ENCODE results near the gene SGTA.

Gene SGTA

GRCh38 chr19:2716722-2717637 lies 66.1 kb downstream of the SGTA start:
- Histone ChIP-seq H3K4me2 (ENCODE audit: low read length) (no peak overlapping the region), H4K20me1 (ENCODE audit: insufficient read depth, low read length) (no peaks in the 10 kb centered on the region), H3K36me3 (ENCODE audit: insufficient read depth, low read length) (no peaks in the 10 kb centered on the region; the same call in 1 of the 2 replicates), H3K4me1 (ENCODE audit: insufficient read depth, low read length, severe bottlenecking) (no peaks in the 10 kb centered on the region), H3K79me2 (ENCODE audit: insufficient read depth, low read length) (no peaks in the 10 kb centered on the region), H3K9ac (ENCODE audit: low read length) (no peak overlapping the region), H3K4me3 (ENCODE audit: low read depth, low read length, poor library complexity, severe bottlenecking) (no peak overlapping the region), H3K9me3 (ENCODE audit: low read length) (peaks cover 4% of the 10 kb centered on the region), H3F3A (ENCODE audit: insufficient read depth, low read length) (no peaks in the 10 kb centered on the region), H2AFZ (ENCODE audit: low read length) (no peak overlapping the region), H3K27me3 (ENCODE audit: insufficient read depth, low read length) (peaks cover 7% of the 10 kb centered on the region; the same call in 1 of the 2 replicates), H3K27ac (ENCODE audit: low read depth, low read length, poor library complexity, severe bottlenecking) (no peak overlapping the region), H3K9me2 (ENCODE audit: low read depth, low read length) (no peaks in the 10 kb centered on the region)
- TF ChIP-seq EZH2 (IDR thresholded peaks at IDR 0.05; ENCODE audit: borderline replicate concordance, low read length), result no peak
- TF ChIP-seq, protein P1, sequence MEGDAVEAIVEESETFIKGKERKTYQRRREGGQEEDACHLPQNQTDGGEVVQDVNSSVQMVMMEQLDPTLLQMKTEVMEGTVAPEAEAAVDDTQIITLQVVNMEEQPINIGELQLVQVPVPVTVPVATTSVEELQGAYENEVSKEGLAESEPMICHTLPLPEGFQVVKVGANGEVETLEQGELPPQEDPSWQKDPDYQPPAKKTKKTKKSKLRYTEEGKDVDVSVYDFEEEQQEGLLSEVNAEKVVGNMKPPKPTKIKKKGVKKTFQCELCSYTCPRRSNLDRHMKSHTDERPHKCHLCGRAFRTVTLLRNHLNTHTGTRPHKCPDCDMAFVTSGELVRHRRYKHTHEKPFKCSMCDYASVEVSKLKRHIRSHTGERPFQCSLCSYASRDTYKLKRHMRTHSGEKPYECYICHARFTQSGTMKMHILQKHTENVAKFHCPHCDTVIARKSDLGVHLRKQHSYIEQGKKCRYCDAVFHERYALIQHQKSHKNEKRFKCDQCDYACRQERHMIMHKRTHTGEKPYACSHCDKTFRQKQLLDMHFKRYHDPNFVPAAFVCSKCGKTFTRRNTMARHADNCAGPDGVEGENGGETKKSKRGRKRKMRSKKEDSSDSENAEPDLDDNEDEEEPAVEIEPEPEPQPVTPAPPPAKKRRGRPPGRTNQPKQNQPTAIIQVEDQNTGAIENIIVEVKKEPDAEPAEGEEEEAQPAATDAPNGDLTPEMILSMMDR (IDR thresholded peaks at IDR 0.05; ENCODE audit: low read length), result no peak

DNA sequence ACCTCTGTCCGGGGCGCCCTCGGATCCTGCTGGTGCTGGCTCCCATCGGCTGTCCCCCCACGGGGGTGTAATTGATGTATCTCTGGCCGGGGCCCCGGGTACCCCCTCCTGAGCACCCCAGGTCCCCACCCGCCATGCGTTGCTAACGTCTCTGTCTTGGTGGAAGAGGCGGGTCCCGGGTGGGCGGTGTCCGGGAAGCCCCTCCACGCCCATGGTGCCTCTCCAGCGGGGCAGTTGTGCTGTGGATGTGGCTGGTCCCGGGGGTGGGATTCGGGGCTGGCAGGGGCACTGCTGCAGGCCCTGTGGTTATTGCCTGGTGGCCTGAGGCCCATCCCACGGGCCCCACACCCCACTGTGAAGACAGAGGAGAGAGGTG lies 66.8 kb downstream of the SGTA start:
- Histone ChIP-seq H3K4me3 (ENCODE audit: low read depth, low read length, poor library complexity, severe bottlenecking) (no peak overlapping the region), H3K4me2 (ENCODE audit: low read length) (no peak overlapping the region)
- TF ChIP-seq, protein P1 (IDR thresholded peaks at IDR 0.05; ENCODE audit: low read length), result no peak
- no peak for TF ChIP-seq EZH2 (IDR thresholded peaks at IDR 0.05; ENCODE audit: borderline replicate concordance, low read length)

GRCh38 chr19:2715470-2716274 lies 67.4 kb downstream of the SGTA start:
- Histone ChIP-seq H3K27ac (ENCODE audit: low read depth, low read length, poor library complexity, severe bottlenecking) (no peak overlapping the region), H3K36me3 (ENCODE audit: insufficient read depth, low read length) (no peaks in the 10 kb centered on the region; the same call in 1 of the 2 replicates), H3K9me3 (ENCODE audit: low read length) (peaks cover 4% of the 10 kb centered on the region), H3K79me2 (ENCODE audit: insufficient read depth, low read length) (no peaks in the 10 kb centered on the region), H4K20me1 (ENCODE audit: insufficient read depth, low read length) (no peaks in the 10 kb centered on the region), H3K4me2 (ENCODE audit: low read length) (no peak overlapping the region), H3K9me2 (ENCODE audit: low read depth, low read length) (no peaks in the 10 kb centered on the region), H3K4me1 (ENCODE audit: insufficient read depth, low read length, severe bottlenecking) (peaks cover 10% of the 10 kb centered on the region), H2AFZ (ENCODE audit: low read length) (no peak overlapping the region), H3K27me3 (ENCODE audit: insufficient read depth, low read length) (peaks cover 7% of the 10 kb centered on the region; the same call in 1 of the 2 replicates), H3F3A (ENCODE audit: insufficient read depth, low read length) (no peaks in the 10 kb centered on the region), H3K9ac (ENCODE audit: low read length) (no peak overlapping the region), H3K4me3 (ENCODE audit: low read depth, low read length, poor library complexity, severe bottlenecking) (no peak overlapping the region)
- TF ChIP-seq EZH2 (IDR thresholded peaks at IDR 0.05; ENCODE audit: borderline replicate concordance, low read length), result no peak
- TF ChIP-seq, protein P1 (IDR thresholded peaks at IDR 0.05; ENCODE audit: low read length), result no peak

More for the DNA sequence above, 66.8 kb downstream of the SGTA start:
- Histone ChIP-seq H3K9me3 (ENCODE audit: low read length) (peaks cover 4% of the 10 kb centered on the region), H3F3A (ENCODE audit: insufficient read depth, low read length) (no peaks in the 10 kb centered on the region), H3K27ac (ENCODE audit: low read depth, low read length, poor library complexity, severe bottlenecking) (no peak overlapping the region), H3K9ac (ENCODE audit: low read length) (no peak overlapping the region), H3K9me2 (ENCODE audit: low read depth, low read length) (no peaks in the 10 kb centered on the region), H4K20me1 (ENCODE audit: insufficient read depth, low read length) (no peaks in the 10 kb centered on the region), H3K79me2 (ENCODE audit: insufficient read depth, low read length) (no peaks in the 10 kb centered on the region), H3K27me3 (ENCODE audit: insufficient read depth, low read length) (peaks cover 7% of the 10 kb centered on the region; the same call in 1 of the 2 replicates), H3K4me1 (ENCODE audit: insufficient read depth, low read length, severe bottlenecking) (peaks cover 4% of the 10 kb centered on the region), H3K36me3 (ENCODE audit: insufficient read depth, low read length) (no peaks in the 10 kb centered on the region; the same call in 1 of the 2 replicates), H2AFZ (ENCODE audit: low read length) (no peak overlapping the region)

Measured in OCI-LY1 (cell line).